PC-3 (cell line): ENCODE data around the gene TMEM204.

Source experiments
- CTCF ChIP-seq: fragments of 300-600 bp; sonication (generic); conservative IDR thresholded peaks from 2 replicates; pipeline ENCODE4 v1.5.1; 2017; ENCODE audit warnings: antibody characterized with exemption, low read depth, mild to moderate bottlenecking, low read length
- EZH2 ChIP-seq: fragments of 300-600 bp; sonication (generic); IDR thresholded peaks from one replicate; pipeline ENCODE4 v1.6.1; 2017; ENCODE audit warnings: antibody characterized with exemption, mild to moderate bottlenecking, low read length; ENCODE audit not compliant: unreplicated experiment
- EZH2phosphoT487 ChIP-seq: fragments of 300-600 bp; sonication (generic); IDR thresholded peaks from 2 replicates; pipeline ENCODE4 v1.6.1; 2018; ENCODE audit warnings: mild to moderate bottlenecking, antibody characterized with exemption, low read length, borderline replicate concordance

GRCh38 chr16:1491327-1491726, 42.1 kb upstream of the TMEM204 start:
- no peak for TF ChIP-seq CTCF
- no peak for TF ChIP-seq EZH2
- no peak for TF ChIP-seq EZH2phosphoT487
